ENCODE results near the gene PFDN6.
"Not testable (repeated sequence)": the region's sequence is repeated elsewhere in the genome, so short reads cannot be mapped to it uniquely, and the experiment has no call there.

The PFDN6 gene

GRCh38 chr6:33273924-33274902 is 15.2 kb upstream of the PFDN6 start:
- DNase-seq = no peak

GRCh38 chr6:33275795-33276580 is 13.4 kb upstream of the PFDN6 start:
- not testable (repeated sequence) for DNase-seq

GRCh38 chr6:33276581-33276863 is 12.9 kb upstream of the PFDN6 start:
- DNase-seq = no peak

GRCh38 chr6:33276864-33277662 is 12.3 kb upstream of the PFDN6 start, which contains the start of gene B3GALT4:
TSS of gene B3GALT4 (plus strand) at chr6:33277123. CDS start at chr6:33277420, 297 bp downstream.
- peak; percentile 48 for DNase-seq

- no peak for DNase-seq
Observed at GRCh38 chr6:33277663-33278391, 11.6 kb upstream of the PFDN6 start.

DNA sequence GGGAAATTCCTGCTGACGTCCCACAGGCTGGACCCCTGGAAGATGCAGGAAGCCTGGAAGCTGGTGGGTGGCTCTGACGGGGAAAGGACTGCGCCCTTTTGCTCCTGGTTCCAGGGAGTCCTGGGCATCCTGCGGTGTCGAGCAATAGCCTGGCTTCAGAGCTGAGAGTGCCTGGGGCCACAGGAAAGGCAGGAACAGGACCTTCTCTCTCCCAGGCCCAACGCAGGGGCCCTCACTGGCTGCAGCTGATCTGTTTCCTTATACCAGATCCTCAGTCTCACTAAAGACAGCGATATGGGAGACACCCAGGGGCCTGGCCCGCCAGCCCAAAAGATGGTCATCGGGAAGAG is 11.0 kb upstream of the PFDN6 start:
- DNase-seq = no peak

GRCh38 chr6:33278810-33279209 is 10.6 kb upstream of the PFDN6 start:
- DNase-seq = no peak

DNA sequence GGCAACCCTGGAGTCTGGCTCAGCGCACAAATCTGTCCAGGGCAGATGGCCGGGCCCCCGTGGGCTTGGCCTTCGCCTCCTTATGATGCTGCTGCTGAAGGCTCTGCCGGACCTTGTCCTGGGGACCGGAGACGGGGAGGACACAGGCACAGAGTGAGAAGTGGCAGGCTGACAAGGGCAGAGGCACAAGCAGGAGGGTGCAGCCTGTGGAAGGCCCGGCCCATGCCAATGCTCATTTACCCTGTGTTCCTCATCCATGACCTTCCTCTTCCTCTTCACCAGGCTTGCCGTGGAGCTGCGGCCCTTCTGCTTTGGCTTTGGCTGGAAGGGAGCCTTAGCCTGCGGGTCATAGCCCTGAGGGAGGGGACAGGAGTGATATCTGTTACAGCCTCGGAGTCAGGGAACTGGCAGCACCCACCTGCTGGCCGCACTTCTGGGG is 10.1 kb upstream of the PFDN6 start:
- no peak for DNase-seq

GRCh38 chr6:33279971-33280511 is 9.4 kb upstream of the PFDN6 start:
- DNase-seq = no peak

GRCh38 chr6:33280539-33280938 is 8.9 kb upstream of the PFDN6 start:
- no peak for DNase-seq

DNA sequence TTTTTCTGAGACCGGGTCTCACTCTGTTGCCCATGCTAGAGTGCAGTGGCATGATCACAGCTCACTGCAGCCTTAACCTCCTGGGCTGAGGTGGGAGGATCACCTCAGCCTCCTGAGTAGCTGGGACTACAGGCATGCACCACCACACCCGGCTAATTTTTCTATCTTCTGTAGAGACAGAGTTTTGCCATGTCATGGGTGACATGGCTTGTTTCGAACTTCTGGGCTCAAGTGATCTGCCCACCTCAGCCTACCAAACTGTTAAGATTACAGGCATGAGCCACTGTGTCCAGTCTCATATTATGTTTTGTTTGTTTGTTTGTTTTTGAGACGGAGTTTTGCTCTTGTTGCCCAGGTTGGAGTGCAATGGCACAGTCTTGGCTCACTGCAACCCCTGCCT is 4.2 kb upstream of the PFDN6 start:
- not testable (repeated sequence) for DNase-seq

DNA sequence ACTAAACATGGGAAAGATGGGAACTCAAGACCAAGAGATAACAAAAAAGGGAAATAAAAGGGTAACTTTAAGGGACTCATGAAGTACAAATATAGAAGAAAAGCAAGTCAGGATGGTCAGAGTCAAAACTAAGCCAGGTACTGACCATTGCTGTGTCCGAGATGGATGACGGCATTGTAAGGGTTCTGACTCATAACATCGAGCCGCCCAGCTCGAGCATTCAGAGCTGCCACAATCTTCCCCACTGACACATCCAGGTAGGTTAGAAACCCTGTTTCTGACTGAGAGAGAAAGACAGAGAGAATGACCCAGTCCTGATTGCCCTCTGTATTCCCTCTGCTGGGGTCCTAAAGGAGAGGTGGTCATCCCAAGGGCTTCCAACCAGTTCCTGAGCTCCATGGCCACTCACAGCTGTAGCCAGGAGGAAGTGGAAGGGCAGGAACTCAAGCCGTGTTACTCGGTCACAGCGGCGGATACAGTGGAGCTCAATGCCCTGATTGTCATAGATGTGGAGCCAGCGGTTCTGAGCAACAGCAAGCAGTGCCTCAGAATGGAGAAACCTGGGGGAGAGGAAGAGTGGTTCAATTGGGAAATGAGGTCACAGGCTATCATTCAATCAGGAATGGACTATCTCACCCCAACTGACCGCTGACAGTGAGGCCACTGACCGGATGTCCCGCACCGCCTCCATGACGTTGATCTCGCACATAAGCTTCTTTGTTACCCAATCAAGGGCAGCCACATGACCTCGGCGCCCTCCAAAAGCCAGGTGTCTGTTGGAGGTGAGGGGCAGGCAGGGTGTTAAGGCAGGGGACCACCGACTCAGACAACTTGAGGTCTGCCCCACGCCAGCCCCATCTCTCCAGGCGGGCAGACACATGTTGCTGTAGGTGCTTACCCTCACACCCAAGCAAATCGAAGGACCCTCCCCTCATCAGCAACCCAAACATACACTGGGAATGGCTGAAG is 2.2 kb upstream of the PFDN6 start:
- no peak for DNase-seq

DNA sequence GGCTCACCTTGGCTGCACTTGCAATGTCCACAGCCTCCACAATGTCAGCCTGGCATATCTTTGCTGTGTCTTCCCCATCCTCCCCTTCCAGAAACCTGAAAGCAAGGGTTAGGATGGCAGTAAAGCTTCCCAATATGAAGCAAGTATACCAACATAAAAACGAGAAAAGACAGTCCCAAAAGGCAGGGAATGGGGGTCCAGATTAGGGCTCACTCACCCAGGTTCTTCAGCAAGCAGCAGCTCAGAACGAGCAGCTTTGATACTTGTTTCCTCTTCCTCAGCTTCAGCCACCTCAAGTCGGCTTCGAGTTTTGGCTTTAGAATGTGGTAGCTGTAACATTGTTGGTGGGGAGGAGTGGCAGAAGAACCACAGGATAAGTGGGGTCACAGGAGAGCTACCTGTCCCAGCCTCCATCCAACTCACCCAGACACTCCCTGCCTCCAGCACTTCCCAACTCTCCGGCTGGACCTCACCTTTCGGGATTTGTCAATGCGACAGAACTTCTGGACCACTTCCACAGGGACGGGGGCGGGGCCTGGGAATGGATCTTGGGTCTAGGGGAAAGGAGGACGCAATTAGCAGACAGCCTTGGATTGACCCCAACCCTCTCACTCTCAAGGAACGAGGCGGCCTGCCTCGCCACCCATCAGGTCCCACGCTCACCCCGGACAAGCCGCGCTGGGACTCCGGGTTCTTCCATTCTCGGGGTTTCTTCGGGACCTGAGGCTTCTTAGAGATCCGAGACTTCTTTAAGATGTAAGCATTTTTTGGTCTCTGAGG is 1.1 kb upstream of the PFDN6 start:
- DNase-seq = no peak

GRCh38 chr6:33289784-33290315 is 449 bp downstream of the PFDN6 start:
- no peak for DNase-seq

- no peak for DNase-seq
Observed at GRCh38 chr6:33290459-33290858, 1.1 kb downstream of the PFDN6 start.

GRCh38 chr6:33292996-33293682 is 3.7 kb downstream of the PFDN6 start:
- DNase-seq = no peak

GRCh38 chr6:33294086-33294823 is 4.9 kb downstream of the PFDN6 start:
- no peak for DNase-seq

DNA sequence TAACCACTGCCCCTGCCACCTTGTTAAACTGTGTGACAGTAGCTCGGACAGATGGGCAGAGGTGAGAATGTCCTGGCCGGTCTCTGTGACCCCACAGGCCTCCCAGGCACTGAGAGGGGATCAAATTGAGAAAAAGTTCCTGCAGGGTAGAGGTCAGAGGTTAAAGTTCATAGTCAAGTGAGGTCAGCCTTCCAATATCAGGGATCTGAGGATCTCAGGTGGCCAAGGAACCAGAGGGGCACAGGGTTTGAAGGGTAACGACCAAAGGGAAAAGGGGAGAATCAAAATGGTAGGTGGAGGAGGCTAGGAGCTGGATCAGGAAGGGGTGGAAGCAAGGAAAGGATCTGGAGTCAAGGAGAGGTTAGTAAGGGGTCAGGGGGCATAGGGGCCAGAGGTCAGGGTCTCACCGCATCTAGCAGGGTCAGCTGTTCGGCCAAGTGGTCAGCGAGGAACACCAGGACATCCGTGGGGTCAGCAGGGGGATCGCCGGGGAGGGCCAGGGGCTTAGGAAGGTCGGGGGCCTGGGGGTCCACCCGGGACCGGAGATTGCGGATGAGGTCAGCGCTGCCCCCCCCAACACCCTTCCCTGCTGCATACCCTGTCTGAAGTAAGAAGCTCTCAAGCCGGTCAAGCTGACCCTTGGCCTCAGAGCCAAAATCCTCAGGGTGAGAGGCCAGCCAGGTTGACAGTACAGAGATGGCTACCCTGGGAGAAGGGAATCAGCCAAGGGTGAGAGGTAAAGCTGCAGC is 6.4 kb downstream of the PFDN6 start:
- DNase-seq = no peak

Measured in activated CD4-positive, alpha-beta T cell treated with anti-CD3 and anti-CD28 coated beads for 1 hour (primary cell).